Endothelial cell (in vitro differentiated cells): Measurements from ENCODE around the gene PRSS1. TPM values are rescaled to one million over a fixed set of nuclear protein-coding genes. Genes with fewer than 3 reads are reported as not detected.

Experiments used
- DNase-seq: peaks from one replicate; pipeline ENCODE4 v3.0.0; 2021; ENCODE audit warnings: low spot score
- H3K27ac Mint-ChIP-seq: one replicate; pipeline ENCODE4 v1.8.0; 2021; ENCODE audit warnings: mixed read lengths, inconsistent platforms; ENCODE audit not compliant: unreplicated experiment
- H3K27me3 Mint-ChIP-seq: one replicate; pipeline ENCODE4 v1.8.0; 2021; ENCODE audit warnings: mild to moderate bottlenecking, moderate library complexity, mixed read lengths, inconsistent platforms; ENCODE audit not compliant: unreplicated experiment
- H3K36me3 Mint-ChIP-seq: one replicate; pipeline ENCODE4 v1.8.0; 2021; ENCODE audit warnings: mild to moderate bottlenecking, low read depth, mixed read lengths, inconsistent platforms; ENCODE audit not compliant: unreplicated experiment
- H3K4me1 Mint-ChIP-seq: one replicate; pipeline ENCODE4 v1.8.0; 2021; ENCODE audit warnings: mild to moderate bottlenecking, mixed read lengths, inconsistent platforms; ENCODE audit not compliant: unreplicated experiment
- H3K4me3 Mint-ChIP-seq: one replicate; pipeline ENCODE4 v1.8.0; 2021; ENCODE audit warnings: mild to moderate bottlenecking, mixed read lengths, inconsistent platforms; ENCODE audit not compliant: unreplicated experiment
- H3K9me3 Mint-ChIP-seq: one replicate; pipeline ENCODE4 v1.8.0; 2021; ENCODE audit warnings: mixed read lengths, inconsistent platforms; ENCODE audit not compliant: unreplicated experiment
- CTCF ChIP-seq: fragments of 200-600 bp; sonication (generic); IDR thresholded peaks from one replicate; pipeline ENCODE4 v1.5.0; 2021; ENCODE audit warnings: antibody characterized with exemption; ENCODE audit not compliant: unreplicated experiment
- total RNA-seq: library from RNA; stranded (reverse); fragmentation: NEBNext Ultra II Directional; extraction: Animal tissue kit (Norgen Biotek cat#: 25700); gene quantifications from one replicate; pipeline ENCODE4 v1.2.1, GENCODE V29; 2021; ENCODE audit not compliant: unreplicated experiment

Gene PRSS1
- total RNA-seq, 1 donor from 2014 or later = 0.82 TPM

- TF ChIP-seq CTCF = no peak
- no peaks in the 10 kb centered on the region for H3K4me1 Mint-ChIP-seq
- H3K27ac Mint-ChIP-seq = no peak overlapping the region
- H3K36me3 Mint-ChIP-seq = no peaks in the 10 kb centered on the region
- H3K27me3 Mint-ChIP-seq = peaks cover 4% of the 10 kb centered on the region
- DNase-seq = no peak
- H3K9me3 Mint-ChIP-seq = no peaks in the 10 kb centered on the region
- no peak overlapping the region for H3K4me3 Mint-ChIP-seq
Measured at GRCh38 chr7:142787034-142787768, 37.9 kb downstream of the PRSS1 start.

- Mint-ChIP-seq H3K4me1 (no peaks in the 10 kb centered on the region), H3K27ac (no peak overlapping the region), H3K36me3 (no peaks in the 10 kb centered on the region), H3K27me3 (peaks cover 2% of the 10 kb centered on the region), H3K9me3 (no peaks in the 10 kb centered on the region), H3K4me3 (no peak overlapping the region)
- DNase-seq = no peak
- TF ChIP-seq CTCF = no peak
Measured at GRCh38 chr7:142787783-142788182, 38.5 kb downstream of the PRSS1 start.

- no peaks in the 10 kb centered on the region for H3K36me3 Mint-ChIP-seq
- no peak for TF ChIP-seq CTCF
- H3K27me3 Mint-ChIP-seq = peaks cover 2% of the 10 kb centered on the region
- no peak overlapping the region for H3K27ac Mint-ChIP-seq
- DNase-seq = no peak
- no peaks in the 10 kb centered on the region for H3K4me1 Mint-ChIP-seq
- no peak overlapping the region for H3K4me3 Mint-ChIP-seq
- no peaks in the 10 kb centered on the region for H3K9me3 Mint-ChIP-seq
Measured at GRCh38 chr7:142788303-142789289, 39.3 kb downstream of the PRSS1 start.

GRCh38 chr7:142789441-142789840 is 40.2 kb downstream of the PRSS1 start:
- Mint-ChIP-seq H3K4me3 (no peak overlapping the region), H3K27ac (no peak overlapping the region), H3K4me1 (no peaks in the 10 kb centered on the region), H3K27me3 (peaks cover 7% of the 10 kb centered on the region), H3K36me3 (no peaks in the 10 kb centered on the region), H3K9me3 (no peaks in the 10 kb centered on the region)
- DNase-seq = no peak
- no peak for TF ChIP-seq CTCF

- Mint-ChIP-seq H3K9me3 (no peaks in the 10 kb centered on the region), H3K27ac (no peak overlapping the region), H3K4me3 (no peak overlapping the region), H3K27me3 (peaks cover 7% of the 10 kb centered on the region), H3K4me1 (no peaks in the 10 kb centered on the region), H3K36me3 (no peaks in the 10 kb centered on the region)
- no peak for DNase-seq
- TF ChIP-seq CTCF = no peak
Measured at GRCh38 chr7:142790056-142790455, 40.8 kb downstream of the PRSS1 start.
